Activated CD4-positive, alpha-beta memory T cell treated with anti-CD3 and anti-CD28 coated beads, Interleukin-2, amount 10 ng/mL, durations not matched to agents 7 days and 5 days (primary cell): ENCODE measurements around the gene NCOR1. TPM values are rescaled to one million over a fixed set of nuclear protein-coding genes. Genes with fewer than 3 reads are reported as not detected.
A peak's percentile ranks its signal among the peaks of the same experiment; 100 is the strongest.
"Not testable (repeated sequence)": the region's sequence is repeated elsewhere in the genome, so short reads cannot be mapped to it uniquely, and the experiment has no call there.

ENCODE experiments used
- CTCF ChIA-PET: fragments of 350-600 bp; sonication (Branson Sonifier 250); formaldehyde crosslinking; loops from one replicate; lab custom pipeline; 2021; ENCODE audit warnings: antibody characterized with exemption, inconsistent platforms; lab: Charles Lee
- POLR2A ChIA-PET: fragments of 350-600 bp; sonication (Branson Sonifier 250); formaldehyde crosslinking; loops from one replicate; lab custom pipeline; 2021; ENCODE audit warnings: antibody characterized with exemption; lab: Charles Lee
- DNase-seq: peaks from one replicate; pipeline ENCODE4 v3.0.0-alpha.2; 2020
- H3K27ac Mint-ChIP-seq: one replicate; pipeline ENCODE4 v1.8.0; 2021; ENCODE audit warnings: mild to moderate bottlenecking, mixed read lengths
- H3K27me3 Mint-ChIP-seq: one replicate; pipeline ENCODE4 v1.8.0; 2021; ENCODE audit warnings: mixed read lengths
- H3K36me3 Mint-ChIP-seq: one replicate; pipeline ENCODE4 v1.8.0; 2021; ENCODE audit warnings: low read depth, mixed read lengths
- H3K4me1 Mint-ChIP-seq: one replicate; pipeline ENCODE4 v1.8.0; 2021; ENCODE audit warnings: mixed read lengths
- H3K4me3 Mint-ChIP-seq: one replicate; pipeline ENCODE4 v1.8.0; 2021; ENCODE audit warnings: mild to moderate bottlenecking, mixed read lengths
- H3K9me3 Mint-ChIP-seq: one replicate; pipeline ENCODE4 v1.8.0; 2021; ENCODE audit warnings: mixed read lengths
- total RNA-seq, 2 experiments: library from RNA; stranded (reverse); gene quantifications; one replicate each; pipeline ENCODE4 v1.2.3, GENCODE V29; 2021

Gene NCOR1
- total RNA-seq, 2 experiments from 2014 or later = 136 to 141 TPM

GRCh38 chr17:16066125-16066524 lies 149.2 kb downstream of the NCOR1 start:
- Mint-ChIP-seq H3K36me3 (peaks cover 76% of the 10 kb centered on the region), H3K27ac (no peak overlapping the region), H3K9me3 (no peaks in the 10 kb centered on the region), H3K4me1 (no peaks in the 10 kb centered on the region), H3K4me3 (no peak overlapping the region), H3K27me3 (no peaks in the 10 kb centered on the region)
- CTCF ChIA-PET = no interaction called here
- POLR2A ChIA-PET = no interaction called here
- DNase-seq = no peak

GRCh38 chr17:16061631-16062030 lies 153.7 kb downstream of the NCOR1 start:
- no peaks in the 10 kb centered on the region for H3K27me3 Mint-ChIP-seq
- H3K4me3 Mint-ChIP-seq = no peak overlapping the region
- CTCF ChIA-PET = no interaction called here
- H3K9me3 Mint-ChIP-seq = no peaks in the 10 kb centered on the region
- H3K36me3 Mint-ChIP-seq = peaks cover 69% of the 10 kb centered on the region
- DNase-seq = no peak
- POLR2A ChIA-PET = no interaction called here
- H3K27ac Mint-ChIP-seq = no peak overlapping the region
- H3K4me1 Mint-ChIP-seq = no peaks in the 10 kb centered on the region

- H3K9me3 Mint-ChIP-seq, DNase-seq, H3K27ac Mint-ChIP-seq, H3K4me1 Mint-ChIP-seq, POLR2A ChIA-PET, H3K27me3 Mint-ChIP-seq, CTCF ChIA-PET, H3K4me3 Mint-ChIP-seq: not testable (repeated sequence)
- peaks cover 73% of the 10 kb centered on the region for H3K36me3 Mint-ChIP-seq
Observed at GRCh38 chr17:16055139-16055538, 160.2 kb downstream of the NCOR1 start.

- H3K9me3 Mint-ChIP-seq = peaks cover 3% of the 10 kb centered on the region
- DNase-seq = no peak
- H3K4me1 Mint-ChIP-seq = peaks cover 8% of the 10 kb centered on the region
- no peak overlapping the region for H3K4me3 Mint-ChIP-seq
- H3K27me3 Mint-ChIP-seq = no peaks in the 10 kb centered on the region
- peak overlapping the region; percentile 13 for H3K27ac Mint-ChIP-seq
- POLR2A ChIA-PET = no interaction called here
- peaks cover 69% of the 10 kb centered on the region for H3K36me3 Mint-ChIP-seq
- CTCF ChIA-PET = no interaction called here
Observed at GRCh38 chr17:16052486-16052885, 162.8 kb downstream of the NCOR1 start.

GRCh38 chr17:16050844-16051243 lies 164.5 kb downstream of the NCOR1 start:
- peaks cover 3% of the 10 kb centered on the region for H3K9me3 Mint-ChIP-seq
- CTCF ChIA-PET = no interaction called here
- H3K27me3 Mint-ChIP-seq = no peaks in the 10 kb centered on the region
- no peak overlapping the region for H3K27ac Mint-ChIP-seq
- peaks cover 16% of the 10 kb centered on the region for H3K4me1 Mint-ChIP-seq
- no peak for DNase-seq
- POLR2A ChIA-PET = no interaction called here
- H3K4me3 Mint-ChIP-seq = no peak overlapping the region
- peaks cover 69% of the 10 kb centered on the region for H3K36me3 Mint-ChIP-seq

GRCh38 chr17:16048811-16049449 lies 166.4 kb downstream of the NCOR1 start:
- CTCF ChIA-PET = no interaction called here
- DNase-seq = no peak
- peaks cover 3% of the 10 kb centered on the region for H3K9me3 Mint-ChIP-seq
- H3K27me3 Mint-ChIP-seq = no peaks in the 10 kb centered on the region
- peaks cover 16% of the 10 kb centered on the region for H3K4me1 Mint-ChIP-seq
- H3K4me3 Mint-ChIP-seq = no peak overlapping the region
- H3K36me3 Mint-ChIP-seq = peaks cover 61% of the 10 kb centered on the region
- H3K27ac Mint-ChIP-seq = peak overlapping the region; percentile 6
- POLR2A ChIA-PET = no interaction called here

GRCh38 chr17:16046966-16047365 lies 168.4 kb downstream of the NCOR1 start:
- CTCF ChIA-PET = interaction anchor here (1.5 kb wide), 1 partner anchor 70 kb away, joined by 3 read pairs; no protein-coding TSS in a partner anchor
- Mint-ChIP-seq H3K4me1 (peaks cover 14% of the 10 kb centered on the region), H3K27ac (no peak overlapping the region), H3K27me3 (no peaks in the 10 kb centered on the region), H3K4me3 (no peak overlapping the region), H3K9me3 (no peaks in the 10 kb centered on the region), H3K36me3 (peaks cover 61% of the 10 kb centered on the region)
- no peak for DNase-seq
- POLR2A ChIA-PET = interaction anchor here (1.2 to 2.0 kb wide), 2 partner anchors 16 to 48 kb away, joined by 3 to 5 read pairs; partner anchors contain the start of genes TTC19 and ZSWIM7

GRCh38 chr17:16044487-16044886 lies 170.8 kb downstream of the NCOR1 start:
- H3K4me1 Mint-ChIP-seq = peaks cover 11% of the 10 kb centered on the region
- no peak overlapping the region for H3K4me3 Mint-ChIP-seq
- POLR2A ChIA-PET = no interaction called here
- H3K27ac Mint-ChIP-seq = no peak overlapping the region
- H3K36me3 Mint-ChIP-seq = peaks cover 66% of the 10 kb centered on the region
- DNase-seq = no peak
- H3K27me3 Mint-ChIP-seq = no peaks in the 10 kb centered on the region
- CTCF ChIA-PET = no interaction called here
- H3K9me3 Mint-ChIP-seq = no peaks in the 10 kb centered on the region

- CTCF ChIA-PET = no interaction called here
Observed at GRCh38 chr17:16040710-16041251, 174.6 kb downstream of the NCOR1 start.

GRCh38 chr17:16037636-16038035 lies 177.7 kb downstream of the NCOR1 start:
- H3K27ac Mint-ChIP-seq = peak overlapping the region; percentile 45
- DNase-seq = no peak
- peaks cover 78% of the 10 kb centered on the region for H3K36me3 Mint-ChIP-seq
- ChIA-PET POLR2A (interaction anchor here (1.0 kb wide), 1 partner anchor 36 kb away, joined by 3 read pairs; no protein-coding TSS in a partner anchor), CTCF (no interaction called here)
- no peak overlapping the region for H3K4me3 Mint-ChIP-seq
- no peaks in the 10 kb centered on the region for H3K27me3 Mint-ChIP-seq
- no peaks in the 10 kb centered on the region for H3K9me3 Mint-ChIP-seq
- H3K4me1 Mint-ChIP-seq = peaks cover 20% of the 10 kb centered on the region

More at GRCh38 chr17:16040710-16041251, 174.6 kb downstream of the NCOR1 start:
- H3K27me3 Mint-ChIP-seq = no peaks in the 10 kb centered on the region
- DNase-seq = no peak
- H3K27ac Mint-ChIP-seq = no peak overlapping the region
- no peaks in the 10 kb centered on the region for H3K9me3 Mint-ChIP-seq
- no peak overlapping the region for H3K4me3 Mint-ChIP-seq
- H3K36me3 Mint-ChIP-seq = peaks cover 74% of the 10 kb centered on the region
- peaks cover 18% of the 10 kb centered on the region for H3K4me1 Mint-ChIP-seq
- POLR2A ChIA-PET = no interaction called here

- H3K9me3 Mint-ChIP-seq = no peaks in the 10 kb centered on the region
- H3K4me1 Mint-ChIP-seq = peaks cover 20% of the 10 kb centered on the region
- no peak overlapping the region for H3K4me3 Mint-ChIP-seq
- H3K27me3 Mint-ChIP-seq = no peaks in the 10 kb centered on the region
- no peak for DNase-seq
- POLR2A ChIA-PET = no interaction called here
- CTCF ChIA-PET = no interaction called here
- H3K36me3 Mint-ChIP-seq = peaks cover 81% of the 10 kb centered on the region
- no peak overlapping the region for H3K27ac Mint-ChIP-seq
Observed at GRCh38 chr17:16036261-16036660, 179.1 kb downstream of the NCOR1 start.

GRCh38 chr17:16033729-16034349 lies 181.5 kb downstream of the NCOR1 start:
- CTCF ChIA-PET = no interaction called here
- DNase-seq = no peak
- Mint-ChIP-seq H3K4me3 (no peak overlapping the region), H3K27ac (peak overlapping the region; percentile 25), H3K27me3 (no peaks in the 10 kb centered on the region), H3K9me3 (no peaks in the 10 kb centered on the region), H3K36me3 (peaks cover 87% of the 10 kb centered on the region), H3K4me1 (peaks cover 31% of the 10 kb centered on the region)
- POLR2A ChIA-PET = no interaction called here
